ENCODE measurements around the gene USP20.

Gene USP20

GRCh38 chr9:129868872-129869486 lies 33.7 kb downstream of the USP20 start:
- no peak overlapping the region for H3K27ac ChIP-seq (ENCODE audit: low read depth, low read length, poor library complexity, severe bottlenecking)
- peaks cover 12% of the 10 kb centered on the region for H3K4me1 ChIP-seq (ENCODE audit: insufficient read depth, low read length, severe bottlenecking)
- H3K9me3 ChIP-seq (ENCODE audit: low read length), result no peaks in the 10 kb centered on the region
- no peaks in the 10 kb centered on the region for H3K36me3 ChIP-seq (ENCODE audit: insufficient read depth, low read length)
- no peaks in the 10 kb centered on the region for H3K9me2 ChIP-seq (ENCODE audit: low read depth, low read length)
- H2AFZ ChIP-seq (ENCODE audit: low read length), result no peak overlapping the region
- no peak for TF ChIP-seq EZH2 (IDR thresholded peaks at IDR 0.05; ENCODE audit: borderline replicate concordance, low read length)
- no peak for TF ChIP-seq CTCF (IDR thresholded peaks at IDR 0.05; ENCODE audit: low read length)
- no peak overlapping the region for H3K4me3 ChIP-seq (ENCODE audit: low read depth, low read length, poor library complexity, severe bottlenecking)
- H3K27me3 ChIP-seq (ENCODE audit: insufficient read depth, low read length), result no peaks in the 10 kb centered on the region
- peak overlapping the region; percentile 5; the same call in 1 of the 2 replicates for H3K9ac ChIP-seq (ENCODE audit: low read length)
- H3K4me2 ChIP-seq (ENCODE audit: low read length), result peak overlapping the region; percentile 42; the same call in 1 of the 2 replicates
- no peaks in the 10 kb centered on the region for H4K20me1 ChIP-seq (ENCODE audit: insufficient read depth, low read length)
- H3F3A ChIP-seq (ENCODE audit: insufficient read depth, low read length), result no peaks in the 10 kb centered on the region
- no peaks in the 10 kb centered on the region for H3K79me2 ChIP-seq (ENCODE audit: insufficient read depth, low read length)

GRCh38 chr9:129869585-129870501 lies 34.6 kb downstream of the USP20 start:
- H3K9ac ChIP-seq (ENCODE audit: low read length), result peak overlapping the region; percentile 5; the same call in 1 of the 2 replicates
- no peaks in the 10 kb centered on the region for H3K9me3 ChIP-seq (ENCODE audit: low read length)
- peak overlapping the region; percentile 42; the same call in 1 of the 2 replicates for H3K4me2 ChIP-seq (ENCODE audit: low read length)
- H3K27ac ChIP-seq (ENCODE audit: low read depth, low read length, poor library complexity, severe bottlenecking), result no peak overlapping the region
- H3K36me3 ChIP-seq (ENCODE audit: insufficient read depth, low read length), result no peaks in the 10 kb centered on the region
- no peak overlapping the region for H3K4me3 ChIP-seq (ENCODE audit: low read depth, low read length, poor library complexity, severe bottlenecking)
- no peak for TF ChIP-seq CTCF (IDR thresholded peaks at IDR 0.05; ENCODE audit: low read length)
- no peak for TF ChIP-seq EZH2 (IDR thresholded peaks at IDR 0.05; ENCODE audit: borderline replicate concordance, low read length)
- no peaks in the 10 kb centered on the region for H3K9me2 ChIP-seq (ENCODE audit: low read depth, low read length)
- H3K27me3 ChIP-seq (ENCODE audit: insufficient read depth, low read length), result no peaks in the 10 kb centered on the region
- peaks cover 12% of the 10 kb centered on the region for H3K4me1 ChIP-seq (ENCODE audit: insufficient read depth, low read length, severe bottlenecking)
- H2AFZ ChIP-seq (ENCODE audit: low read length), result no peak overlapping the region
- H4K20me1 ChIP-seq (ENCODE audit: insufficient read depth, low read length), result no peaks in the 10 kb centered on the region
- no peaks in the 10 kb centered on the region for H3K79me2 ChIP-seq (ENCODE audit: insufficient read depth, low read length)
- H3F3A ChIP-seq (ENCODE audit: insufficient read depth, low read length), result no peaks in the 10 kb centered on the region

- no peak overlapping the region for H2AFZ ChIP-seq (ENCODE audit: low read length)
- H3K9me3 ChIP-seq (ENCODE audit: low read length), result no peaks in the 10 kb centered on the region
- no peaks in the 10 kb centered on the region for H3F3A ChIP-seq (ENCODE audit: insufficient read depth, low read length)
- H3K9ac ChIP-seq (ENCODE audit: low read length), result no peak overlapping the region
- H4K20me1 ChIP-seq (ENCODE audit: insufficient read depth, low read length), result no peaks in the 10 kb centered on the region
- no peak overlapping the region for H3K4me3 ChIP-seq (ENCODE audit: low read depth, low read length, poor library complexity, severe bottlenecking)
- no peak for TF ChIP-seq EZH2 (IDR thresholded peaks at IDR 0.05; ENCODE audit: borderline replicate concordance, low read length)
- no peak for TF ChIP-seq CTCF (IDR thresholded peaks at IDR 0.05; ENCODE audit: low read length)
- H3K4me2 ChIP-seq (ENCODE audit: low read length), result no peak overlapping the region
- no peaks in the 10 kb centered on the region for H3K9me2 ChIP-seq (ENCODE audit: low read depth, low read length)
- H3K36me3 ChIP-seq (ENCODE audit: insufficient read depth, low read length), result no peaks in the 10 kb centered on the region
- H3K27ac ChIP-seq (ENCODE audit: low read depth, low read length, poor library complexity, severe bottlenecking), result no peak overlapping the region
- no peaks in the 10 kb centered on the region for H3K27me3 ChIP-seq (ENCODE audit: insufficient read depth, low read length)
- no peaks in the 10 kb centered on the region for H3K79me2 ChIP-seq (ENCODE audit: insufficient read depth, low read length)
- H3K4me1 ChIP-seq (ENCODE audit: insufficient read depth, low read length, severe bottlenecking), result peaks cover 12% of the 10 kb centered on the region
Measured at GRCh38 chr9:129871046-129871445, 35.8 kb downstream of the USP20 start.

All from OCI-LY1 (cell line).